GM10266 (cell line): ENCODE data around the gene ZNF726.
"Not testable (repeated sequence)": the region's sequence is repeated elsewhere in the genome, so short reads cannot be mapped to it uniquely, and the experiment has no call there.

ENCODE experiments used
- DNase-seq: peaks from one replicate; pipeline ENCODE4 v3.0.0; 2012; ENCODE audit errors: extremely low spot score
- CTCF ChIP-seq: IDR thresholded peaks from 2 replicates; pipeline ENCODE4 v1.5.1; 2012; ENCODE audit warnings: mild to moderate bottlenecking, low read depth; ENCODE audit not compliant: control insufficient read depth, insufficient read depth; ENCODE audit errors: missing control alignments

The ZNF726 gene

GRCh38 chr19:23914402-23915286, at the start of gene ZNF726:
TSS of gene ZNF726 (plus strand) at chr19:23914886. CDS start at chr19:23914995, 109 bp downstream.
- peak; percentile 38 for DNase-seq
- TF ChIP-seq CTCF = no peak

GRCh38 chr19:23867895-23868294, 46.8 kb upstream of the ZNF726 start:
- no peak for DNase-seq
- no peak for TF ChIP-seq CTCF

GRCh38 chr19:23868630-23869029, 46.1 kb upstream of the ZNF726 start:
- no peak for DNase-seq
- TF ChIP-seq CTCF = no peak

GRCh38 chr19:23872282-23872919, 42.3 kb upstream of the ZNF726 start:
- TF ChIP-seq CTCF = no peak
- DNase-seq = no peak

GRCh38 chr19:23876261-23876660, 38.4 kb upstream of the ZNF726 start:
- DNase-seq = no peak
- TF ChIP-seq CTCF = no peak

GRCh38 chr19:23876756-23877155, 37.9 kb upstream of the ZNF726 start:
- DNase-seq = not testable (repeated sequence)

- no peak for TF ChIP-seq CTCF
- no peak for DNase-seq
Measured at GRCh38 chr19:23882493-23882892, 32.2 kb upstream of the ZNF726 start.
